CD8-positive, alpha-beta memory T cell (primary cell): ENCODE data around the gene KLK13. TPM values are rescaled to one million over a fixed set of nuclear protein-coding genes. Genes with fewer than 3 reads are reported as not detected.

Experiments
- CTCF ChIA-PET: fragments of 350-600 bp; sonication (Branson Sonifier 250); formaldehyde crosslinking; loops from one replicate; lab custom pipeline; 2021; ENCODE audit warnings: antibody characterized with exemption; lab: Charles Lee
- POLR2A ChIA-PET: fragments of 350-600 bp; sonication (Branson Sonifier 250); formaldehyde crosslinking; loops from one replicate; lab custom pipeline; 2021; ENCODE audit warnings: antibody characterized with exemption; lab: Charles Lee
- DNase-seq, 5 donors: peaks; one replicate each; pipeline versions ENCODE4 v3.0.0 to v3.0.0-alpha.2; 2020 to 2022; ENCODE audit warnings: mixed read lengths in 1 of 5
- H3K27ac ChIP-seq: one replicate; pipeline ENCODE4 v1.7.0; 2013; ENCODE audit warnings: low read depth, mild to moderate bottlenecking, low read length, moderate library complexity
- H3K27me3 ChIP-seq: 2 replicates; pipeline ENCODE4 v1.7.0; 2013; ENCODE audit warnings: low read length, mild to moderate bottlenecking; ENCODE audit not compliant: insufficient read depth, poor library complexity, severe bottlenecking
- H3K36me3 ChIP-seq: 2 replicates; pipeline ENCODE4 v1.7.0; 2013; ENCODE audit warnings: mild to moderate bottlenecking, low read length, moderate library complexity; ENCODE audit not compliant: insufficient read depth
- H3K4me1 ChIP-seq: 2 replicates; pipeline ENCODE4 v1.7.0; 2013; ENCODE audit warnings: mild to moderate bottlenecking, low read length, moderate library complexity; ENCODE audit not compliant: insufficient read depth
- H3K4me3 ChIP-seq: 2 replicates; pipeline ENCODE4 v1.7.0; 2013; ENCODE audit warnings: mild to moderate bottlenecking, low read length
- H3K9me3 ChIP-seq: 2 replicates; pipeline ENCODE4 v1.7.0; 2013; ENCODE audit warnings: mild to moderate bottlenecking, low read length
- H3K27ac Mint-ChIP-seq, 8 donors: one replicate each; pipeline ENCODE4 v1.8.0; 2020 to 2021; ENCODE audit warnings: mixed read lengths in 8 of 8, mild to moderate bottlenecking in 6 of 8, inconsistent platforms in 3 of 8, moderate library complexity in 3 of 8
- H3K27me3 Mint-ChIP-seq, 2 donors: one replicate each; pipeline ENCODE4 v1.8.0; 2020 to 2021; ENCODE audit warnings: mixed read lengths in 2 of 2, mild to moderate bottlenecking in 1 of 2, moderate library complexity in 1 of 2
- H3K36me3 Mint-ChIP-seq, 3 donors: one replicate each; pipeline ENCODE4 v1.8.0; 2020 to 2021; ENCODE audit warnings: mixed read lengths in 3 of 3, inconsistent platforms in 1 of 3, mild to moderate bottlenecking in 1 of 3
- H3K4me1 Mint-ChIP-seq, 3 donors: one replicate each; pipeline ENCODE4 v1.8.0; 2020 to 2021; ENCODE audit warnings: mixed read lengths in 3 of 3, inconsistent platforms in 1 of 3, mild to moderate bottlenecking in 1 of 3
- H3K4me3 Mint-ChIP-seq, 7 donors: one replicate each; pipeline ENCODE4 v1.8.0; 2020 to 2021; ENCODE audit warnings: mixed read lengths in 7 of 7, mild to moderate bottlenecking in 6 of 7, moderate library complexity in 4 of 7, inconsistent platforms in 2 of 7
- H3K9me3 Mint-ChIP-seq, 5 donors: one replicate each; pipeline ENCODE4 v1.8.0; 2020 to 2022; ENCODE audit warnings: mixed read lengths in 5 of 5, mild to moderate bottlenecking in 3 of 5, moderate library complexity in 2 of 5, inconsistent platforms in 1 of 5
- polyA plus RNA-seq: library from polyadenylated mRNA; unstranded; fragments of 300-500 nt; fragmentation: Illumina TruSeq; gene quantifications from one replicate; pipeline ENCODE4 v1.2.3, GENCODE V29; 2021
- total RNA-seq, 2 experiments: library from RNA; stranded (reverse); gene quantifications; one replicate each; pipeline ENCODE4 v1.2.3, GENCODE V29; 2021

Gene KLK13
- total and polyA plus RNA-seq, 3 experiments from 2014 or later = not detected

DNA sequence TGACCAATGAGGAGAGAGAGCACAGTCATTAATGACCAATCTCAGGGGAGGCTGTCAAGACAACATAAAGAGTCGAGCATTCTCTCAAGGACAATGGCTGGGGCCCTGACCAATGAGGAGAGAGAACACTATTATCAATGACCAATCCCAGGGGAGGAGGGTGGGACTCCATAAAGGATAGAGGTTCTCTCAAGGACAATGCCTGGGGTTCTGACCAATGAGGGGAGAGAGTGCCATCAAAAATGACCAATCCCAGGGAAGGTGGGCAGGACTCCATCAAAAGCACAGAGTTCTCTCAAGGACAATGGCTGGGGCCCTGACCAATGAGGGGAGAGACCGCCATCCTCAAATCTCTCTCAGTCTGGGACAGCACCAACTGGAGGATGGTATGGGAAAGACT lies 35.2 kb downstream of the KLK13 start:
- DNase-seq = no peak
- ChIA-PET CTCF (no interaction called here), POLR2A (no interaction called here)
- Mint-ChIP-seq H3K27ac (no peak overlapping the region), H3K4me1 (no peaks in the 10 kb centered on the region), H3K9me3 (no peaks in the 10 kb centered on the region), H3K36me3 (no peaks in the 10 kb centered on the region), H3K27me3 (peaks cover 41 to 53% of the 10 kb centered on the region in 2 donors), H3K4me3 (no peak overlapping the region)
- Histone ChIP-seq H3K36me3 (no peaks in the 10 kb centered on the region), H3K27ac (no peak overlapping the region), H3K4me3 (no peak overlapping the region), H3K9me3 (no peaks in the 10 kb centered on the region), H3K27me3 (peaks cover 9% of the 10 kb centered on the region), H3K4me1 (no peaks in the 10 kb centered on the region)

DNA sequence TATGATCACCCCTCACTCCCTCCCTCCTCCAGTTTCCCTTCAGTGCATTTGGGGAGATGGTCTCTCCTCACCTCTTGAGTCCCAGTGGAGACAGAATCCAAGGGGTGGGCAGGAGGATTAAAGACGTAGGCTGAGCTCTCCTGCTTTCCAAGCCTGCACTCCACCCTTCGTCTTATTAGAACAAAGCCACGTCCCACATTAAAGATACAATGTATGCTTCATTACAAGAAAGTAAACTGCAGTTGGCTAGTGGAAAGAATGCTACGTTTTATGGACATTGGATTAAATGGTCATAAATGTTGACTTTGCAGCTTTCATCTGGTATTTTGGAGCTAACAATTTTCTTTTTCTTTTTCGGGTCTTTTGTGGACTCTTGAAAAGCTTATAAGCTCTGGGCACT lies 37.0 kb downstream of the KLK13 start:
- H3K27ac Mint-ChIP-seq = peak overlapping the region in 1 of 8 donors; percentile 63
- Histone ChIP-seq H3K27me3 (peaks cover 9% of the 10 kb centered on the region), H3K9me3 (no peaks in the 10 kb centered on the region), H3K36me3 (no peaks in the 10 kb centered on the region), H3K4me3 (no peak overlapping the region), H3K4me1 (no peaks in the 10 kb centered on the region), H3K27ac (no peak overlapping the region)
- H3K4me1 Mint-ChIP-seq = no peaks in the 10 kb centered on the region
- H3K27me3 Mint-ChIP-seq = peaks cover 36 to 46% of the 10 kb centered on the region in 2 donors
- H3K36me3 Mint-ChIP-seq = no peaks in the 10 kb centered on the region
- ChIA-PET POLR2A (no interaction called here), CTCF (no interaction called here)
- no peak overlapping the region for H3K4me3 Mint-ChIP-seq
- no peak for DNase-seq
- H3K9me3 Mint-ChIP-seq = no peaks in the 10 kb centered on the region

DNA sequence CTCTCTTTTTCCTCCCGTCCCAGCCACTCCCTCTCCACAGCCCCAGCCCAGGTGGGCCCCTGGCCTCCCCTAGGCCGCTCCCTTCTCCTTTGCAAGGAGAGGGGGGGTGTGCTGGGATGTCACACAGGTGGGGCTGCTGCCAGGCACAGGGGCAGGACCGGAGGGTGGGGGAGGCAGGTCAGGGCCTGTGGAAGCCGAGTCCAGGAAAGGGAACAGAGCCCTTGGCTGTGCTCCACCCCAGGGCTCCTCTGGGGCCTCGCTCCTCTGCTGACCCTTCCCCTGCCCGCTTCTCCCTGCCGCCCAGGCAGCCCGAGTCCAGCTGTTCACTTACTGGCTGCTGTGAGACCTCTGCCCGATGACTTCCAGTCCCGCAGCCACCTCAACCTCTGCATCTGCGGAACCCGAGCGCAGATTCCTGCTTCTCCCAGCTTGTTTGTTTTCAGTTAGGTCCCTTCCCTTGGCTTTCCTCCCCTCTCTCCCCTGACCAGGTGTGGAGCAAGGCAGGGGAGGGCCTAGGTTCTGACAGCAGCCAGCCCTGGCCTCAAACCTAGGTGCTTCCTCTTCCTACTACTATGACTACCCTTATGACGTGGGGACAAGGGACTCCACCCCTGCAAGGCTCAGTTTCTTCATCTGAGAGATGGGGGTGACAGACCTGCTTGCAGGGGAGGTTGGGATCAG lies 37.6 kb downstream of the KLK13 start:
- POLR2A ChIA-PET = no interaction called here
- no peak for DNase-seq
- no peaks in the 10 kb centered on the region for H3K9me3 Mint-ChIP-seq
- Histone ChIP-seq H3K4me3 (no peak overlapping the region), H3K4me1 (no peaks in the 10 kb centered on the region), H3K36me3 (no peaks in the 10 kb centered on the region), H3K9me3 (no peaks in the 10 kb centered on the region), H3K27me3 (peaks cover 14% of the 10 kb centered on the region), H3K27ac (no peak overlapping the region)
- H3K36me3 Mint-ChIP-seq = no peaks in the 10 kb centered on the region
- peaks cover 35 to 52% of the 10 kb centered on the region in 2 donors for H3K27me3 Mint-ChIP-seq
- H3K4me1 Mint-ChIP-seq = no peaks in the 10 kb centered on the region
- H3K4me3 Mint-ChIP-seq = no peak overlapping the region
- CTCF ChIA-PET = no interaction called here
- no peak overlapping the region for H3K27ac Mint-ChIP-seq

DNA sequence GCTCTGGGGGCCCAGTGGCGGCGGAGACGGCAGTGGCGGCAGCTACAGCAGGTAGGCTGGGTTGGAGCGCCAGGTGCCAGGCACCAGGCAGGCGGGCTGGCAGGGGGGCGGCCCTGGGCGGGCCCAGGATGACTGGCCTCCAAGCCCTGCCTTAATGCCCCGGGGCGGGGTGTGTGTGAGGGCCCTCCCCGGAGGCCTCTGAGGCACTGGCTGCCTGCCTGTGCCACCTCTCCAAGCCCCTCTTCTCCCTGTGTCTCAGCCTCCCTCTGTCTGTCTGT lies 38.4 kb downstream of the KLK13 start, which contains the start of gene KLK11:
Gene KLK11 (minus strand): TSS at position 63 of the 278 bp plus-strand sequence. CDS start 985 bp downstream, outside the sequence.
- Mint-ChIP-seq H3K36me3 (no peaks in the 10 kb centered on the region), H3K4me3 (no peak within 1 kb of the TSS), H3K27me3 (peaks cover 33 to 49% of the 10 kb centered on the region in 2 donors), H3K4me1 (no peaks in the 10 kb centered on the region), H3K9me3 (no peaks in the 10 kb centered on the region), H3K27ac (no peak within 1 kb of the TSS)
- Histone ChIP-seq H3K27me3 (peaks cover 15% of the 10 kb centered on the region), H3K9me3 (no peaks in the 10 kb centered on the region), H3K4me1 (no peaks in the 10 kb centered on the region), H3K36me3 (no peaks in the 10 kb centered on the region), H3K4me3 (no peak within 1 kb of the TSS), H3K27ac (no peak within 1 kb of the TSS)
- CTCF ChIA-PET = no interaction called here
- POLR2A ChIA-PET = no interaction called here
- DNase-seq = no peak

DNA sequence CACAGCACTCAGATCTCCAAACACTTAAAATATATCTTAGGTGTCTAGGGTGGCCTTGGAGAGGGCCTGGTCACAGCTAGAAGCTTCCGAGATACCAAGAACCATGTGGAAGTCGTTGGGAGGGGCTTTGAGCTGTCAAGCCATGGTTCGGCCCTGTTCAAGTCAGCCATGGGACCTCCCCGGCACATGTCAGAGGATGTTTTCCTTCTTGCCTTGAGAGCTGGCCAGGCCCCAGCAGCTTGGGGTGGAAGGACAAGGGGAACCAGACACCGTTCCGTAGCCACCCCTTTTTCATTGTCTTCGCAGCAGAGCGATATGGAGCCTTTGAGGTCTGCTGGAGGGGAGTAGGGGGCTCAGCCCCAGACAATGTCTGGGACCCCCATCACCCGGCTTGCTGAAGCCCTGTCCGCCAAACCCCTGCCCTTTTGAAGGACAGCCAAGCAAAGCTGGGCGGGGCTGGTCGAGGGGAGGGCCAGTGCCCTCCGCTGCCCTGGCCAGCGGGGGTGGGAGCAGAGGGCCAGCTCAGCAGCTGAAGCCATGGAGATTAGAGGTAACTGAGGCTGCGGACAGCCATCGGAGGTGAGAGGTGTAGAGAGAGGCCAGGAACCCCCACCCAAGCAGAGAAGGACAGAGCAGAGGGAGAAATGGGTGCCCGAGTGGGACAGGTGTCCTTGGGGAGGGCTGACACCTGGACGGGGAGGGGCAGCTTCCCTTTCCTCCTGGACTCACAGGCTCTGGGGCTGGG lies 38.9 kb downstream of the KLK13 start:
- no peak for DNase-seq
- H3K27ac ChIP-seq = no peak overlapping the region
- Mint-ChIP-seq H3K27ac (no peak overlapping the region), H3K4me3 (no peak overlapping the region), H3K27me3 (peaks cover 34 to 49% of the 10 kb centered on the region in 2 donors), H3K4me1 (no peaks in the 10 kb centered on the region), H3K36me3 (no peaks in the 10 kb centered on the region), H3K9me3 (no peaks in the 10 kb centered on the region)
- H3K4me3 ChIP-seq = no peak overlapping the region
- no peaks in the 10 kb centered on the region for H3K9me3 ChIP-seq
- H3K27me3 ChIP-seq = peaks cover 15% of the 10 kb centered on the region
- ChIA-PET CTCF (no interaction called here), POLR2A (no interaction called here)
- no peaks in the 10 kb centered on the region for H3K36me3 ChIP-seq
- no peaks in the 10 kb centered on the region for H3K4me1 ChIP-seq

GRCh38 chr19:51025401-51025800 lies 39.5 kb downstream of the KLK13 start:
- no peaks in the 10 kb centered on the region for H3K36me3 ChIP-seq
- ChIA-PET POLR2A (no interaction called here), CTCF (no interaction called here)
- H3K27ac Mint-ChIP-seq = peak overlapping the region in 1 of 8 donors; percentile 64
- H3K27me3 Mint-ChIP-seq = peaks cover 35 to 46% of the 10 kb centered on the region in 2 donors
- DNase-seq = no peak
- H3K27me3 ChIP-seq = peaks cover 15% of the 10 kb centered on the region
- H3K36me3 Mint-ChIP-seq = no peaks in the 10 kb centered on the region
- no peaks in the 10 kb centered on the region for H3K9me3 ChIP-seq
- H3K4me3 ChIP-seq = no peak overlapping the region
- no peak overlapping the region for H3K27ac ChIP-seq
- H3K4me1 ChIP-seq = no peaks in the 10 kb centered on the region
- no peaks in the 10 kb centered on the region for H3K4me1 Mint-ChIP-seq
- no peaks in the 10 kb centered on the region for H3K9me3 Mint-ChIP-seq
- H3K4me3 Mint-ChIP-seq = no peak overlapping the region

GRCh38 chr19:51024924-51025323 lies 40.0 kb downstream of the KLK13 start:
- no peaks in the 10 kb centered on the region for H3K36me3 Mint-ChIP-seq
- Histone ChIP-seq H3K27ac (no peak overlapping the region), H3K9me3 (no peaks in the 10 kb centered on the region), H3K4me1 (no peaks in the 10 kb centered on the region), H3K27me3 (peaks cover 15% of the 10 kb centered on the region), H3K36me3 (no peaks in the 10 kb centered on the region), H3K4me3 (no peak overlapping the region)
- no peaks in the 10 kb centered on the region for H3K9me3 Mint-ChIP-seq
- peaks cover 0 to 1% (median 0%) of the 10 kb centered on the region in 3 donors for H3K4me1 Mint-ChIP-seq
- peak overlapping the region in 1 of 8 donors; percentile 64 for H3K27ac Mint-ChIP-seq
- ChIA-PET POLR2A (no interaction called here), CTCF (no interaction called here)
- no peak for DNase-seq
- no peak overlapping the region for H3K4me3 Mint-ChIP-seq
- H3K27me3 Mint-ChIP-seq = peaks cover 39 to 51% of the 10 kb centered on the region in 2 donors

DNA sequence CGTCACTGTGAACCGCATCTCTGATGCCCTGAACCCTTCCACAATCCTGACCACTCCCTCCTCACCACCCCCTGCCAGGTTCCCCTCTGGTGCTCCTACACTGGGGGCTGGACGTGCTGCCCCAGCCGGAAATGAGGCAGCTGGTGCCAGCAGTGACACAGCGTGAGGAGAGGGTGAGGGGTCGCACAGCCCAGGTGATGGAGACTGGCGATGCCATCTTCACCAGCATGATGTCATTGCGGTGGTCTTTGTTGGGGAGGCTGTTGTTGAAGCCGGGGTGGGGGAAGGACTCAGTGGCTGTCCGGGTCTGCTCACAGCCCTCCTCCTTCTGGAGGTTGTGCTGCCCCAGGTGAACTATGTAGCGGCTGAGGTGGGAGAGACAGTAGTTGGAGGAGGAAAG lies 40.9 kb downstream of the KLK13 start:
- Mint-ChIP-seq H3K4me3 (no peak overlapping the region), H3K9me3 (no peaks in the 10 kb centered on the region), H3K27me3 (peaks cover 42 to 46% of the 10 kb centered on the region in 2 donors), H3K36me3 (no peaks in the 10 kb centered on the region), H3K27ac (no peak overlapping the region), H3K4me1 (peaks cover 0 to 3% (median 0%) of the 10 kb centered on the region in 3 donors)
- H3K9me3 ChIP-seq = no peaks in the 10 kb centered on the region
- no peaks in the 10 kb centered on the region for H3K4me1 ChIP-seq
- ChIA-PET CTCF (no interaction called here), POLR2A (no interaction called here)
- H3K4me3 ChIP-seq = no peak overlapping the region
- H3K27me3 ChIP-seq = peaks cover 15% of the 10 kb centered on the region
- no peaks in the 10 kb centered on the region for H3K36me3 ChIP-seq
- DNase-seq = no peak
- H3K27ac ChIP-seq = no peak overlapping the region
